ENCODE measurements around the gene ARMC9.

Gene ARMC9

GRCh38 chr2:231317579-231317978 lies 119.1 kb downstream of the ARMC9 start:
- no peaks in the 10 kb centered on the region for H3K36me3 Mint-ChIP-seq
- no peak overlapping the region for H3K27ac Mint-ChIP-seq
- ATAC-seq (no peak), DNase-seq (ENCODE audit: low spot score in 2 of 2) (no peak)
- H3K4me3 Mint-ChIP-seq = no peak overlapping the region
- H3K4me1 Mint-ChIP-seq = no peaks in the 10 kb centered on the region
- H3K9me3 Mint-ChIP-seq = peaks cover 10% of the 10 kb centered on the region

DNA sequence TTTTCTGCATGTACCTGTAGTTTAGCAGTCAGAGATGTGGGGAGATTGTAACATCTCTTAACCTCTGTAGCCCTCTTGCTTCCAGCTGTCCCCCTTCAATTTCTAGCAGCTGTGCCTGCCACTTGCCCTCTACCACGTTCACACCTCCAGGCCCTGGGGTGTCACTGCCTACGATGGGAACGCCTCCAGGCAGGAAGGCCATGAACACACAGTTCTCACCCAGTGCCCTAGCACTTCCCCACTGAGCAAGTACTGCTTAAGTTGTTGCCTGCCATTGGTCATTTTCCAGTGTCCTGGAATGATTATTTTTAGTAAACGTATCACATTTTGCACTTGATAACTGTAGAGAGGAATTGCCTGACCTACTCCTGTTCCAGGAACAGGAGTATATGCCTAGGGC lies 120.0 kb downstream of the ARMC9 start:
- ATAC-seq (no peak), DNase-seq (ENCODE audit: low spot score in 2 of 2) (no peak)
- no peak overlapping the region for H3K27ac Mint-ChIP-seq
- peaks cover 10% of the 10 kb centered on the region for H3K9me3 Mint-ChIP-seq
- H3K4me1 Mint-ChIP-seq = no peaks in the 10 kb centered on the region
- H3K36me3 Mint-ChIP-seq = no peaks in the 10 kb centered on the region
- no peak overlapping the region for H3K4me3 Mint-ChIP-seq

DNA sequence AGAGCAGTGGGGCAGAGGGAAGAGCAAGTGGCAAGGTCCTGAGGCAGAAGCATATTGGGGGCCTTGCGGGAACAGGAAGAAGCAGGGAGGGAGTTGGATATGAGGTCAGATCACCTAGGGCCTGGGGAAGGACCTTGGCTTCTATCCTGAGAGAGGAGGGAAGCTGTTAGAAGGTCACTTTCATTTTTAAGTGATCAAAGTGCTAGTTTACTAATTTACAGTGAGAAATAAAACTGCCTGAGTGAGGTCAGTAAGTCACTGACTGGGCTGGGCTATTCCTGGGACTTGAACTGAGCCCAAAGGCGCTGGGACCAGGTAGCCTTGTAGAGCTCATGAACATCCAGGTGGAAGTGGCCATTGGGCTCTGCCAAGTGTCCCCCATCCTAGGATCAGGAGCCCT lies 120.5 kb downstream of the ARMC9 start:
- ATAC-seq = no peak
- Mint-ChIP-seq H3K9me3 (peaks cover 10% of the 10 kb centered on the region), H3K4me1 (no peaks in the 10 kb centered on the region), H3K36me3 (no peaks in the 10 kb centered on the region), H3K27ac (no peak overlapping the region), H3K4me3 (no peak overlapping the region)
- DNase-seq (ENCODE audit: low spot score in 2 of 2) = no peak

GRCh38 chr2:231319867-231320266 lies 121.4 kb downstream of the ARMC9 start:
- Mint-ChIP-seq H3K36me3 (no peaks in the 10 kb centered on the region), H3K4me1 (no peaks in the 10 kb centered on the region), H3K27ac (no peak overlapping the region), H3K4me3 (no peak overlapping the region), H3K9me3 (peaks cover 10% of the 10 kb centered on the region)
- DNase-seq (ENCODE audit: low spot score in 2 of 2) (no peak), ATAC-seq (peak; percentile 62)

GRCh38 chr2:231321021-231321420 lies 122.6 kb downstream of the ARMC9 start:
- H3K4me3 Mint-ChIP-seq = no peak overlapping the region
- no peak for DNase-seq (ENCODE audit: low spot score in 2 of 2)
- no peak for ATAC-seq
- H3K36me3 Mint-ChIP-seq = no peaks in the 10 kb centered on the region
- H3K9me3 Mint-ChIP-seq = peaks cover 10% of the 10 kb centered on the region
- no peak overlapping the region for H3K27ac Mint-ChIP-seq
- no peaks in the 10 kb centered on the region for H3K4me1 Mint-ChIP-seq

GRCh38 chr2:231321556-231322334 lies 123.3 kb downstream of the ARMC9 start:
- no peaks in the 10 kb centered on the region for H3K4me1 Mint-ChIP-seq
- DNase-seq (ENCODE audit: low spot score in 2 of 2) (no peak), ATAC-seq (no peak)
- peaks cover 8% of the 10 kb centered on the region for H3K9me3 Mint-ChIP-seq
- H3K36me3 Mint-ChIP-seq = no peaks in the 10 kb centered on the region
- H3K4me3 Mint-ChIP-seq = no peak overlapping the region
- no peak overlapping the region for H3K27ac Mint-ChIP-seq

- Mint-ChIP-seq H3K36me3 (no peaks in the 10 kb centered on the region), H3K4me3 (no peak overlapping the region), H3K4me1 (no peaks in the 10 kb centered on the region), H3K27ac (no peak overlapping the region), H3K9me3 (no peaks in the 10 kb centered on the region)
- DNase-seq (ENCODE audit: low spot score in 2 of 2) = no peak
- no peak for ATAC-seq
Observed at GRCh38 chr2:231323316-231323715, 124.9 kb downstream of the ARMC9 start.

- H3K9me3 Mint-ChIP-seq = no peaks in the 10 kb centered on the region
- no peak overlapping the region for H3K27ac Mint-ChIP-seq
- no peak overlapping the region for H3K4me3 Mint-ChIP-seq
- ATAC-seq = peak; percentile 16
- DNase-seq (ENCODE audit: low spot score in 2 of 2) = no peak
- H3K4me1 Mint-ChIP-seq = no peaks in the 10 kb centered on the region
- no peaks in the 10 kb centered on the region for H3K36me3 Mint-ChIP-seq
Observed at GRCh38 chr2:231325826-231326225, 127.4 kb downstream of the ARMC9 start.

DNA sequence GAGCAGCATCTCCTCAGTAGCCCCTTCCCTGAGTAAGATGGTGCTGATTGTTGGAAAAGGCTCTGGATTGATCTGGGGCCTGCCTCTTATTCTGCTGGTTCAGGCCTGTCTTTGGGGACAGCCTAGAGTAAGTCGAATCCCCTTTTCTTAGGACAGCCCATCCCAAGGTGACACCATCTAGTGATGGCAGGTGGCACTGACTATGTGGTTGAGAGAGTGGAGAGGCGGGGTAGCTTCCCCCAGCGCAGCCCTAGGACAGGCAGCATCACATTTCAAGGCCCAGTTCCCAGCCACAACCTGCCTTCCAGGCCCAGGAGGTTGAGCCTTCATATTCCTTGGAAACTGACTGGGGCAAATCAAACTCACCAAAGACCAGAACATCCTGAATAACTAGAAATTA lies 128.0 kb downstream of the ARMC9 start:
- no peaks in the 10 kb centered on the region for H3K9me3 Mint-ChIP-seq
- no peaks in the 10 kb centered on the region for H3K4me1 Mint-ChIP-seq
- H3K4me3 Mint-ChIP-seq = no peak overlapping the region
- H3K27ac Mint-ChIP-seq = no peak overlapping the region
- ATAC-seq (no peak), DNase-seq (ENCODE audit: low spot score in 2 of 2) (no peak)
- no peaks in the 10 kb centered on the region for H3K36me3 Mint-ChIP-seq

- H3K27ac Mint-ChIP-seq = no peak overlapping the region
- no peaks in the 10 kb centered on the region for H3K4me1 Mint-ChIP-seq
- H3K4me3 Mint-ChIP-seq = no peak overlapping the region
- DNase-seq (ENCODE audit: low spot score in 2 of 2) = no peak
- H3K9me3 Mint-ChIP-seq = no peaks in the 10 kb centered on the region
- no peaks in the 10 kb centered on the region for H3K36me3 Mint-ChIP-seq
- ATAC-seq = no peak
Observed at GRCh38 chr2:231330311-231330710, 131.9 kb downstream of the ARMC9 start.

- DNase-seq (ENCODE audit: low spot score in 2 of 2) = no peak
- H3K9me3 Mint-ChIP-seq = no peaks in the 10 kb centered on the region
- ATAC-seq = no peak
- H3K36me3 Mint-ChIP-seq = no peaks in the 10 kb centered on the region
- no peak overlapping the region for H3K27ac Mint-ChIP-seq
- H3K4me3 Mint-ChIP-seq = no peak overlapping the region
- H3K4me1 Mint-ChIP-seq = no peaks in the 10 kb centered on the region
Observed at GRCh38 chr2:231331533-231331932, 133.1 kb downstream of the ARMC9 start.

GRCh38 chr2:231332388-231332787 lies 134.0 kb downstream of the ARMC9 start:
- Mint-ChIP-seq H3K36me3 (no peaks in the 10 kb centered on the region), H3K9me3 (no peaks in the 10 kb centered on the region), H3K27ac (peak overlapping the region; percentile 64), H3K4me1 (no peaks in the 10 kb centered on the region), H3K4me3 (no peak overlapping the region)
- DNase-seq (ENCODE audit: low spot score in 2 of 2) (no peak), ATAC-seq (no peak)

GRCh38 chr2:231332872-231333500 lies 134.6 kb downstream of the ARMC9 start:
- DNase-seq (ENCODE audit: low spot score in 2 of 2) = no peak
- H3K36me3 Mint-ChIP-seq = no peaks in the 10 kb centered on the region
- peak overlapping the region; percentile 64 for H3K27ac Mint-ChIP-seq
- no peaks in the 10 kb centered on the region for H3K4me1 Mint-ChIP-seq
- ATAC-seq = no peak
- no peaks in the 10 kb centered on the region for H3K9me3 Mint-ChIP-seq
- H3K4me3 Mint-ChIP-seq = no peak overlapping the region

DNA sequence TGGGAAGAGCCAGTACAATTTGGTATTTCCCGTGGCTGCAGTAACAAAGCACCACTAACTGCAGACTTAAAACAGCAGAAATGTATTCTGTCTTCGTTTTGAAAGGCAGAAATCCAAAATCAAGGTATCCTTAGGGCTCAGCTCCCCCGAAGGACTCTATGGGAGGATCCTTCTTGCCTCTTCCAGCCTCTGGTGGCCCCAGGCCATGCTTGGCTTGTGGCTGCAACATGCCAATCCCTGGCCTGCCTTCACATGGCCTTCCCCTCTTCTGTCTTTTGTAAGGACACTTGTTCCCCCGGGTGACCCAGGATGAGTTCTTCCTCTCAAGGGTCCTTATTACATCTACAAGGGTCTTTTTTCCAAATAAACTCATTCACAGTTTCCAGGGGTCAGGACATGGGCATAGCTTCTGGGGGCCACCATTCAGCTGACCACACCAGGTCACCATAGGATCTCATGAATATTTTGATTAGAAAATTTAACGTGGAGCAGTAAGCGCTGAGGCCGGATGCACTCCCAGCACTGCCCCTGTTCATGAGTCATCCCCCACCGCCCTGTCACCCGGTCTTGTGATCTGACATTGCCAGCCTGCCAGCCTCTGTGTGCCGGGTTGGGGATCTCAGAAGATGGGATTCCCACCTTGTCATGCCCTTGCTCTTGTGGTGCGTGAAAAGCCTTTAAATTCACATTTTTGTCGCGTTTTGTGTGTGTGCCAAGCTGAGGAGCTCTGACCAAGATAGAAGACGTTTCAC lies 135.9 kb downstream of the ARMC9 start:
- Mint-ChIP-seq H3K9me3 (no peaks in the 10 kb centered on the region), H3K4me1 (no peaks in the 10 kb centered on the region), H3K36me3 (no peaks in the 10 kb centered on the region), H3K4me3 (no peak overlapping the region), H3K27ac (no peak overlapping the region)
- DNase-seq (ENCODE audit: low spot score in 2 of 2) (no peak), ATAC-seq (no peak)

DNA sequence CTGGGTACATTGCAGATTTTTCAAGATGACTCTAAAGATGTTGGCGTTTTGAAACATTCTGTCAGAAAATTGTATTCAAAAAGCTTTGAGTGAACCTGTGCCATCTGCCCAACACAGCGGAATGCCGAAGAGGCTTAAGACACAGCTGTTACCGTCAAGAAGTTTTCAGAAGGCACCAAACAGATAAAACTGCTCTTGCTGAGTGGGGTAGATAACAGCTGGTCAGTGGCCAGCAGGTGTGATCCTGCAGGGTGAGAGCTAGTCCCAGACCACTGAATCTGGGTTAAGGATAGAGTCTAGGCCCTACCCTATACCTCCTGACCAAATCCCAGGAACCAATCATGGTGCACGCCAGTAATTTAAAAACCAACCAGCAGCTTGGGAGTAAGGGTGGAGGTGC lies 136.6 kb downstream of the ARMC9 start:
- H3K9me3 Mint-ChIP-seq = no peaks in the 10 kb centered on the region
- no peaks in the 10 kb centered on the region for H3K36me3 Mint-ChIP-seq
- no peak for DNase-seq (ENCODE audit: low spot score in 2 of 2)
- H3K4me3 Mint-ChIP-seq = no peak overlapping the region
- no peak overlapping the region for H3K27ac Mint-ChIP-seq
- H3K4me1 Mint-ChIP-seq = no peaks in the 10 kb centered on the region
- ATAC-seq = peak; percentile 31

DNA sequence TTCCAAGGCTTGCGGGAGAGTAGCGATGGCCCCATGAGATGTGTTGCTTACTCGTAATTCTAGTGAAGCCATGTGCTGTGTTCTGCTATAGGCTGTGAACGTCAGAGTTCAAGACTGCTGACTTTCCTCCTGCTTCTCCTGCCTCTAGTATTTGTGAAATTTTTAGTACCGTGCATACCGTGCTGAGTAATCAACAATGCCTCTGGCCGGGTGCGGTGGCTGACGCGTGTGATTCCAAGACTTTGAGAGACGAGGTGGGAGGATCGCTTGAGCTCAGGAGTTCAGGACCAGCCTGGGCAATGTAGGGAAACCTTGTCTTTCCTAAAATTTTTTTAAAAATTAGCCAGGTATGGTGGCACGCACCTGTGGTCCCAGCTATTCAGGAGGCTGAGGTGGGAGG lies 137.2 kb downstream of the ARMC9 start:
- no peaks in the 10 kb centered on the region for H3K36me3 Mint-ChIP-seq
- no peaks in the 10 kb centered on the region for H3K4me1 Mint-ChIP-seq
- no peaks in the 10 kb centered on the region for H3K9me3 Mint-ChIP-seq
- H3K4me3 Mint-ChIP-seq = no peak overlapping the region
- DNase-seq (ENCODE audit: low spot score in 2 of 2) (no peak), ATAC-seq (no peak)
- no peak overlapping the region for H3K27ac Mint-ChIP-seq

All from stimulated activated effector memory CD8-positive, alpha-beta T cell treated with anti-CD3 and anti-CD28 coated beads, Interleukin-12 subunit alpha, Interleukin-12 subunit beta, amount 100 ng/mL, for 72 hours (primary cell).